Activated naive CD4-positive, alpha-beta T cell treated with anti-CD3 and anti-CD28 coated beads, Interleukin-2, amount 10 ng/mL, durations not matched to agents 5 hours and 36 hours (primary cell): ENCODE measurements around the gene ZNF134. TPM values are rescaled to one million over a fixed set of nuclear protein-coding genes. Genes with fewer than 3 reads are reported as not detected.

Experiments
- total RNA-seq, 2 experiments: library from RNA; stranded (reverse); gene quantifications; one replicate each; pipeline ENCODE4 v1.2.3, GENCODE V29; 2021

The ZNF134 gene
- 10 to 100 TPM; 19.8 to 20.5 TPM for total RNA-seq

DNA sequence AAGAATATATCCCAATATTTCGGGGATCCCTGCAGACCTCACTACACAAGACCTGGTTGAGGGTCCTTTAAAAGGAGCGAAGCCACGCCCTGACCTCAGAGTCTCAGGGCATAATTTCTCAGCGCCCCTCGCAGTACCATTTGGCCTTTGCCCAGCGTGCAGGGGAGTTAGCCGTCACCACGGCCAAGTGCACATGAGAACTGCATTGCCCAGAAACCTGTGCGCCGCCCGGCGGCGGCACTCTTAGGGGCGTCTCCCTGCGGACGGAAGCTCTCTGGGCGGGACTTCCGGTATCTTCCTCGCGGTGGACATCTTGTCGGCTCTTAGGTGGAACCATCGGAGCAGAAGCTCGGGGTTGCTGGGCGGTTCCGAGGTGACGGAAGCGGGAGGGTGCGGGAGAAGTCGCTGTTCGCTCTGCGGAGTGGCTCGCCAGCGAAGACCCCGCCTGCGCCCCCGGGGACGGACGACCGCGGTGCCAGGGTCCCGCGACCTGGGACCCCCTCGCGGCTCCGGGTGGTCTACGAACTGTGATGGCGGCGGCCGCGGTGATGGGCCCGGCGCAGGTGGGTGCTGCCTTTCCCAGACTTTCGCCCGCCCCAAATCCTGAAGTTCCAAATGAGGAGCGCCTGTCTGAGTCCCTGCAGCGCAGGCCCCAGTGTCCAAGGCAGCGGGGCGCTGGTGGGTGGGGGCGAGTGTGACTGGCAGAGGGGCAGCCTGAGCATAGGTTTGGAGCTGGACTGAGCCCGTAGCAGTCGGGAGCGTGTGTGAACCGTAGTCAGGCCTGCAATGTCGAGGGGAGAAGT lies at the start of gene ZNF134:
Gene ZNF134 (plus strand): TSS at position 302 of the 803 bp plus-strand sequence. CDS start 5,227 bp downstream, outside the sequence.

DNA sequence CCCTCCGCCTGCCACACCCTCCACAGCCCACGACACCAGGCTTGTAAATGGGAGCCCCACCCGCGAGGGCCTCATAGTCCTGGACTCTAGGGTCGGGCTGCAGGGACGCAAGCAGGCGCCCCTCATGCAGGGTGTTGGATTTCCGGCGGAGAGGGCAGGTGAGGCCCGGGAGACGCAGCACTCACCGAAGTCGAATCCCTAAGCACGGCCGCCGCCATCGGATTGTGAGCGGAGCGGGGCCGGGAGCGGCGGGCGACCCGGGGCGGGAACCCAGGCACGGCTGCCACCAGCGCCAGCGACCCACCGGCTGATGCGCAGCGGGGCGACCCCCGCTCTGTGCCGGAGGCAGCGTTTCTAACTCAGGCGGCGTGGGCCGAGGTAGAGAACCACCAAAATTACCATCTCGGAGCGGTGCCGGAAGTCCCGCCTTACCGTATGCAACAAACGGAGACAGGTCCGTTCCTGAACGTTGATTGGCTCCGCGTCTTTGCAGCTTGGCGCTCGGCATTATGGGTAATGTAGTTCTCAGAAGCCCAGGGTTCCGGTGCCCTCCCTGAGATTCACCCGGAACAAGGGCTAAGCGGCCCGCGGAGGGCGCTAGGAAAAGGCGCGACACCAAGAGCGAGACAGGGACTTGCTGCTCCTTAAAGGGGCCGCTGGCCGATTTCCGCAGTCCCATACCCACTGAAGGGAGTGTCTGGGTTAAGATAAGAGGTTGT lies 35.4 kb upstream of the ZNF134 start, which contains the start of gene ZNF416:
Gene ZNF416 (minus strand): TSS at position 425 of the 719 bp plus-strand sequence. CDS start 207 bp downstream, at position 218.

DNA sequence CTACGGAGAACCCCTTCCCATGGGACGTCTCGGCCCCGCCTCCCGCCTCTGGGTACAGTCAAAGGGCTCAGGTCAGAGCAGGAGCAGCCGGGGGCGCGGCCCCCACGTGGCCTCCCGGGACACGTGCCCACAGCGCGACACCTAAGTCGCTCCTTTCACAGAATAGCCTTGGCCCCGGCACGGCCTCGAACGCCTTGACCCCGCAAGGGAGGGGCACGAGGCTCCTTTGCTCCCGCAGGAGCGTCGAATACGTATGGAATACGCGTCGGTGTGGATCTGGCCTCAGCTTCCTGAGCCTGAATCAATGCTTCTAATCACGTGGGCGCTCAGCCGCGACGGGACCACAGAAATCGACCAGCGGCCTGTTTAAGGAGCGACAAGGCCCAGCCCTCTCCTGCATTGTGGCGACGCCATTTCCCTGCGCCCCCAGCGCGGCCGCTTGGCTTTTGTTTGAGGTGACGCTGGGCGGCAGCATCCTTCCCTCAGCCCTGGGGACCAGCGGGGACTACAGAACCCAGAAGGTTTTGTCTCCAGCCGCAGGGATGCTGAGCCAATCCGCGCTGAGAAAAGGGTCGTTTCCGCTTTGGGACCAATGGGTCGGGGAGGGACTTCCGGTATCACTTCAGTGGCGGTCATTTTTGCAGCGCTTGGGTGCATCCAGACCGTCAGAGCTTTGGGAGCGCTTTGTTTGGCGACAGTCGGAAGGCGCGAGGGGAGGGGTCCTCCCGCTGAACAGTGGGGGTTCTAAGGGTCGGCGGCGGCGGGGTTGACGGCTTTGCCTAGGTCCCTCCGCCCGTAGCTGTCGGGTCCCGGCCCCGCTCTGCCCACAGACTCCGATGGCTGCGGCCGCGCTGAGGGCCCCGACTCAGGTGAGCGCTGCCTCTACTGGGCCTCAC lies 30.3 kb upstream of the ZNF134 start, which contains the start of gene ZIK1:
Gene ZIK1 (plus strand): TSS at position 625 of the 896 bp plus-strand sequence. CDS start 212 bp downstream, at position 837.

DNA sequence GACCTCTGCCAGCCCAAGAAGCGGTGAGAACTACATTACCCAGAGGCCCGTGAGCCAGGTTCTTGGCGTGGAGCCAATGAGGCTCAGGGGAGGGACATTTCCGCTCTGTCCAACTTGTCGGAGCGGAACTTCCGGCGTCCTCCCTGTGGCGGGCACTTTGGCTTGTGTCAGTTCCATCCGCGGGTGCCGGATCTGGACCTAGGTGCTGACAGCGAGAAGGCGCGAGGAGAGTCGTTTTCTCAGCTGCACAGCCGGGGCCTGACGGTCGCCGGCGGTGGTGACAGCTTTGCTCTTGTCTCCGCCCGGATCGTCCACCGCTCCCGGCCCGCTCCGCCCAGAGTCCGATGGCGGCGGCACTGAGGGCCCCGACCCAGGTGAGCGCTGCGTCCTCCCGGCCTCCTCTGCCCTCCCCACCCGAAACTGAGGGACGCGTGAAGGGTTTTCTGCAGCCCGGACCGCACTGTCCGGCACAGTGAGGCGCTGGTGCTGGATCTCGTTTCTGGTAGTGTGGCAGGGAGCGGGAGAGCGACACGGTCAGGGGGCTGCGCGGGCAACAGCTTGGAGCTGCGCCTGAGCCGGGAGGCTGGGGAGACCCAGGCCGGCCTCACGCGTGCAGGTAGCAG lies 14.2 kb upstream of the ZNF134 start, which contains the start of gene ZNF530:
Gene ZNF530 (plus strand): TSS at position 125 of the 623 bp plus-strand sequence. CDS start 4,461 bp downstream, outside the sequence.

DNA sequence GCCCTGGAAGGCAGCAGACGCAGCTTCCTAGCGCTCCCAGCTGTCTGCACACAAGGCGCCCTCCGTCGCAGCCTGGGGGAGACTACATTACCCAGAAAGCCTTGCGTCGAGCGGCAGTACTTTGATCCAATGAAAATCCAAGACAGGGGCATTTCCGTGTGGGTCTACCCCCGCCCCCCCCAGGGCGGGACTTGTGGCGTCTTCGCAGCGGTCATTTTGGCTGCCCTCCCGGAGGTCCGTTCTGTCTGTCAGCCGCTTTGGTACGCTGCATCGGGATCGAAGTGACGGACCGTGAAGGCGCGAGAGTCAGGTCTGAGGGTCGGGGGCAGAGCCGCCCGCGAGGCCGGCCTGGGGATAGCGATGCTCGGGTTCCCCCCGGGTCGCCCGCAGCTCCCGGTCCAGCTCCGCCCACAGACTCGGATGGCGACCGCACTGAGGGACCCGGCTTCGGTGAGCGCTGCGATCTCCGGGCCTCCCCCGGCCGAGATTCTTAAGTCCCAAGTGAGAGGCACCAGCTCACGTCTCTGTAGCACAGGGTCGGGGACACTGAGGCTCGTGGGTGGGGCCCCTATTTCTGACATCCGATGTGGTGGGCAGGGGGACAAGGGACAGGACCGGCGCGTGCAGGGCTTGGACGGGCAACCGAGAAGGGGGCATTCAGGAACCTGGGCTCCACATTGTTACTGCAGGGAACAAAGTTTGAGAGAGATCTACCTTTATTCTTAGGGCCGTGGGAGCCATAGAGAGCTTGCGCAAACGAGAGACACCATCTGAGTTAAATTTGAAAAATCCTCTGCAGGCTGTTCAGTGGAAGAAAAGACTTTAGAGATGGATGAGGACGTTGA lies 19.2 kb downstream of the ZNF134 start, which contains the start of gene ZNF211:
Gene ZNF211 (plus strand): TSS at position 182 of the 845 bp plus-strand sequence. CDS start 179 bp downstream, at position 361.

DNA sequence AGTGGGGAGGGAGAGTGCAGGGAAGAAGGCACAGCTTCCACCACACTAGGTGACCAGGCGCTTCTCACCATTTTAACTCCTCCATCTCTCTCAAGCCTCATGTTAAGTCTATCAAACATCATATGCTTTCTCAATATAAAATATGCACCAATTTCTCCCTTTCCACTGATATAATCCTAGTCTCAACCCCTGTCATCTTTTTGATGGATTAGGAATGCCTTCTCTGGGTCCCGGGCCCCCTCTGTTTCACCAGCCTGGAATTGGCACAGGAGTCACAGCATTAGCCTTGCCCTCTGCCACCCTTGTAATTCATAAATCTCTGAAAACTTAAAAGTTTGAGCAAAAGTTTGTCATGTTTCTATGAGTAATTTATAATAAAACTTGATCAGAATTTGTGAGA lies 54.6 kb downstream of the ZNF134 start, which contains the start of gene ZSCAN4:
Gene ZSCAN4 (plus strand): TSS at position 301 of the 400 bp plus-strand sequence. CDS start 7,211 bp downstream, outside the sequence.

Other genes with a start within 250 kb of the ZNF134 start
- 10 to 100 TPM; 40.7 to 42.4 TPM for gene ZNF548, start 224.4 kb upstream of the ZNF134 start, total RNA-seq
- gene ZNF17, start 203.1 kb upstream of the ZNF134 start, total RNA-seq = 10 to 100 TPM; 13.0 to 14.3 TPM
- gene ZNF749, start 178.9 kb upstream of the ZNF134 start, total RNA-seq = 10 to 100 TPM; 14.1 to 14.7 TPM
- gene VN1R1, start 157.1 kb upstream of the ZNF134 start, total RNA-seq = under 1 TPM; 0.18 to 0.29 TPM
- gene ZNF772, start 136.7 kb upstream of the ZNF134 start, total RNA-seq = 10 to 100 TPM; 10.9 to 11.4 TPM
- 10 to 100 TPM; 10.8 to 12.6 TPM for gene ZNF419, start 126.5 kb upstream of the ZNF134 start, total RNA-seq
- 10 to 100 TPM; 11.1 to 11.6 TPM for gene ZNF773, start 114.3 kb upstream of the ZNF134 start, total RNA-seq
- gene ZNF549, start 86.9 kb upstream of the ZNF134 start, total RNA-seq = 1 to 10 TPM; 9.5 to 9.8 TPM
- 10 to 100 TPM; 15.8 TPM for gene ZNF550, start 54.4 kb upstream of the ZNF134 start, total RNA-seq
- 1 to 10 TPM; 7.4 to 8.5 TPM for gene ZNF416, start 35.3 kb upstream of the ZNF134 start, total RNA-seq
- gene ZIK1, start 30.1 kb upstream of the ZNF134 start, total RNA-seq = 1 to 10 TPM; 8.0 to 9.4 TPM
- 1 to 10 TPM; 7.6 to 8.2 TPM for gene ZNF530, start 14.4 kb upstream of the ZNF134 start, total RNA-seq
- 10 to 100 TPM; 18.3 to 21.1 TPM for gene ZNF211, start 18.9 kb downstream of the ZNF134 start, total RNA-seq
- gene ZSCAN4, start 54.7 kb downstream of the ZNF134 start, total RNA-seq = not detected
- gene ZNF551, start 67.7 kb downstream of the ZNF134 start, total RNA-seq = 10 to 100 TPM; 16.1 to 16.8 TPM
- gene ZNF154, start 95.0 kb downstream of the ZNF134 start, total RNA-seq = 1 to 10 TPM; 2.2 to 2.3 TPM
- gene ZNF671, start 113.4 kb downstream of the ZNF134 start, total RNA-seq = 10 to 100 TPM; 13.4 to 15.3 TPM
- 10 to 100 TPM; 15.0 to 17.0 TPM for gene ZNF776, start 132.6 kb downstream of the ZNF134 start, total RNA-seq
- gene ZNF586, start 155.4 kb downstream of the ZNF134 start, total RNA-seq = 10 to 100 TPM; 26.1 to 26.6 TPM
- 10 to 100 TPM in 1 of 2 experiments, 1 to 10 TPM in 1; 9.5 to 11.1 TPM for gene ZNF552, start 200.7 kb downstream of the ZNF134 start, total RNA-seq
- 10 to 100 TPM; 17.4 to 19.7 TPM for gene ZNF587B, start 216.1 kb downstream of the ZNF134 start, total RNA-seq
- 10 to 100 TPM; 38.0 to 39.0 TPM for gene ZNF587, start 235.6 kb downstream of the ZNF134 start, total RNA-seq